HG03045 (cell line): ENCODE data around the gene REC8.

Experiments used
- ATAC-seq: cut with Tn5 transposase; IDR thresholded peaks from one replicate; pipeline ENCODE4 v1.9.1; 2021; ENCODE audit warnings: mild to moderate bottlenecking, moderate library complexity; ENCODE audit not compliant: unreplicated experiment

REC8 gene

DNA sequence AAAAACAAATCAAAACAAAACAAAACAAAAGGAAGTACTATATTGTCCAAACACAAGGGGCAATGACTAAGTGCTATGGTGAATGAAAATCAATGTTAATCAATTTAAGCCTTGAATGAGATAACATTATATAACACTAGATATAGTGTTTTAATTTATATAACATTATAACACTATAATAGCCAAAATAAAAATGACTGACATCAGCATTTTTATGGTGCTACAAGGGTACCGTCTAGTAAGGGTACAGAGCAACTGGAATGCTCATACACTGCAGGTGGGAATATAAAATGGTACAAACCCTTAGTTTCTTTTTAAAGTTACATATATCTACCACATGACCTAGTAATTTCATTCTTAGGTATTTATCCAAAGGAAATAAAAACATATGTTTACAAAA, 54.6 kb downstream of the REC8 start:
- ATAC-seq, result no peak

DNA sequence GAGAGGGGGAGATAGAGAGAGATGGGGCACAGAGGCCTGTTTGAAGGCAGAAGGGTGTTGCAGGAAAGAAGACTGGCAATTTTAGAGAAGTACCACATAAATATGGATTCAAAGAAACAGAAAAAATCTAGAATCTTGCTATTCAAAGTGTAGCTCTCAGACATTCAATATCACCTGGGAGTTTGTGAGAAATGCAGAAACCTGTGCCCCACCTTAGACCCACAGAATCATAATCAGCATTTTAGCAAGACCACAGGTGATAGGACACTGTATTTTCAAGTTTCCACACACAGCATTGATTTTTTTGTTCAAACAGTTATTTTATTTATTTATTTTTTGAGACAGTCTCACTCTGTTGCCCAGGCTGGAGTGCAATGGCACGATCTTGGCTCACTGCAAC, 57.0 kb downstream of the REC8 start:
- ATAC-seq, result no peak
